Stimulated activated naive CD4-positive, alpha-beta T cell treated with Interleukin-2 at 50 U/mL for 16 hours (primary cell): Measurements from ENCODE around the gene ARVCF.

Experiments
- DNase-seq: peaks from one replicate; lab custom pipeline; 2025; lab: John Stamatoyannopoulos, UW

ARVCF gene

GRCh38 chr22:19961868-19962245 lies 54.8 kb downstream of the ARVCF start:
- DNase-seq, result no peak

GRCh38 chr22:19961201-19961580 lies 55.4 kb downstream of the ARVCF start:
- no peak for DNase-seq

DNA sequence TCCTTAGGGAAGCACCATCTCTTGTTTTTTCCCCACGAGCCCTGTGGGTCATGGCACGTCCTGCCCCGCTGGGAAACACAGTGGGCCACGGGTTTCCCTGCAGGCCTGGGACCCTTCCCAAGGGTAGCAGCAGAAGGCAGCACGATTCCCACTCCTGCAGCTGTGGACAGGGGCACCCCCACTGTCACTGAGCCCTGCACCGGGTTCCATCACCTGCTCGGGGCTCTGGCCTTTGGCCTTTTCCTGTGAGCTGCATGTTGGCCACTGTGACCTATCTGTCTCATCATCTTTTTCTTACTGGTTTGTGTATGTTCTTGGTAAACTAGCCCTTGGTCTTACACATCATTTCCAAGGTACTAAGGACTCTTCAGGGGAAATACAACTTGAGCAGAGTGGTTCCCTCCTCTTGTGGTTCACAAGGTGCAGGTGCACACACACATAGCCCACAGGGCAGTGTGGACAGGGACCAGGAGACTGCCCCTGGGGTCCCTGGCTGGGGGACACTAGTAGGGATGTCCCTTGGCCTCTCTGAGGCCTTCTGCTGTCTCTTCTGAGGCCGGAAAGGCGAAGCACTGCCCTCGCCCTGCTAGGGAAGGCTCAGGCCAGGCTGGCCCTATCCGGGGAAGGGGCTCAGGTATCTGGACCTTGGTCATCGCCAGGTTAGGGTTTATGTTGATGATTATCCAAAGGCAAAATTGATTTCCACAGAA lies 56.0 kb downstream of the ARVCF start:
- DNase-seq, result no peak

DNA sequence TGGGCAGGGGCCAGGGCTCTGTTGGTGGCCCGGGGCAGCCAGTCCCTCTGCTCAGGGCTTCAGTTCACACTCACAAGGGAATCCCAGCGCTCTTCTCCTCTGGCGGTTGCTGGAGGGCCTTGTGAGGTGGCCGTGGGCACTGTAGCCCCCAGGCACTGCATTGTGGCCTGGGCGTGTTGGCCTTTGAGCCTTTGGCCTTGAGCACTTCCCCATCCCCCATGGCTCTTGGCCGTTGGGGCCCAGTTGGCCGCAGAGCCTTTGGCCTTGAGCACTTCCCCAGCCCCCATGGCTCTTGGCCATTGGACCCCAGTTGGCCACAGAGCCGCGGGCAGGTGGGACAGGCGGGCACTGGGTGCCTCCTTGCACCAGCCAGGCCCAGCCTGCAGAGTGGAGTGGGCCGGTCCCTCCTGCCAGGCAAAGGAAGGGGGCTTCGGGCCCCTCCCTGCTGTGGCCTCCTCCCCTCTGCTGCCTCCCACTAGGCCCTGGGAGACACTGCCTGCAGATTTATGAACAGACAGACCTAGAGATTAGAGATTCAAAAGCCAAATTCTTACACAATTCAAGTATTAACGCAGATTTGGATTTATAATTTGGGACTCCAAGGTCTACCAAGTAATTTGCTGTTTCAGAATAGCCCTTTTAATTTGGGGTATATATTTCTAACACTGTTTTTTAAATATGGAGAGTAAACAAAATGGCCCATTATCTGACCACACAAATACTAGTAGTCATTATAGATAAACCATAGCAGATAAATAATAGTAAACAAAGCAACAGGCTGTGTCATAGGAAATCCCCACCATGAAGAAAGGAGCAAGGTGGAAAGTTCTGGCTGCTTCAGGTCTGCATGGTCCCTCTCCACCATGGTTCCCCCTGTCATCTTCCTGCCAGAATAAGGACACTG lies 56.8 kb downstream of the ARVCF start:
- DNase-seq, result no peak

DNA sequence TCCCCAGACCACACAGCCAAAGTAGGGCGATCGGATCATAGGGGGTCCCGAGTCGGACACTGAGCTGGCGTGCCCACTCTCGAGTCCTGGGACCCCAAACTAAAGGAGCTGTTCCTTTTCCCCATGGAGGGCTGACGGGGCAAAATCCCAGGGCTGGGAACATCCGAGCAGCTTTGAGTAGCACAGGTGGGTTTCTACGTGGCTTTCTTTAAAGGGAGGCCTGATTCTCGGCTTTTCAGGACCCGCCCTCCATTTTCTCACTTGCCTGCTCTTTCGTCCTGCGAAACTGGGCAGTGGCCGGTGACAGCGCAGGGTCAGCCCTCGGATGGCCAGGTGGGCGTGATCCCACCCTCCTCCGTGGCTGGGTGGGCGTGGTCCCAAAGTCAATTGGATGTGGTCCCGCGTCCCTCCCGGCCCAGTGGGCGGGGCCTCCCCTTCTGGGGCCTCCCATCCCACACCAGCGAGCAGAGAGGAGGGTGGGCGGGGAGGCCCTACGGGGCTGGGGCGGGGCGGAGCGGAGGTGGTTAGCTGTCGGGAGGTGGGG lies 57.5 kb downstream of the ARVCF start:
- no peak for DNase-seq

GRCh38 chr22:19958083-19959042 lies 58.3 kb downstream of the ARVCF start:
- DNase-seq, result no peak

- no peak for DNase-seq
Measured at GRCh38 chr22:19957445-19957844, 59.2 kb downstream of the ARVCF start.

DNA sequence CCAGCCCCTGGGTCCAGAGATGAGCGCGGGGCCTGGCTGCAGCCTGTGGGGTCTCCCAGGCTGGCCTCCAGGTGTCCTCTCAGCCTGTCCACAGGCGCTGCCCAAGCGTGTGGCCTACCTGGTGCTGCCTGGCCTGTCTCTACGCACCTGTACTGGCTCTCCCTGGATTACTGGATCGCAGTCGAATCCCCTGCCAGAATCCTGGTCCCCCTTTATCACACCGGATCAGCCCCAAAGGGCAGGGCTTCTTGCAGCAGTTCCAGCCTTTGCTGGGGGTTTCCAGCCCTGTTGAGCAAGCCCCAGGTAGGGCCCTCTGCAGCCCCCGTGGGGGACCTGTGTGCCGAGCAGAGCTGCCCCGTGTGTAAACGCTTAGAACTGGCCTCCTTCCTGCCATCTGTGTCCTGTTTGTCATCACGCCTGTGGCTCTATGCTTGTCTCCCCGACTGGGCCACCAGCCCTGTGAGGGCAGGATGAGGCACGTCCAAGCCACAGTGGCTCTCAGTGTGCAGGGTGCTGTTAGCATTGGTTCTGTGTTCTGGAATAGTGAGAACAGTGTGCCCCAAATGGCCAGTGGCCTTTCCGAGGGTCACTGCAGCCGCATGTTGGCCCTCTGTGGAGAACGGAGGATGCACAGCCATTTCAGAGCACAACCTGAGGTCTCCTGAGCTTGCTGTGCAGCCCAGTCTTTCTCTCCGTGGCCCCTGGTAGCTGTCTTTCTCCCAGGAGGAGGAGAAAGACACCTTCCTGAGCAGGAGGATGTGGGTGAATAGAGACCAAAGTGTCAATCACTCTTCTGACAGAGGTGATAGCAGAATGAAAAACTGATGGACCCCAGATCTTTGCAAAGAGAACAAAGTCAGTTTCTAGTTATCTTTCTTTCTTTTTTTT lies 61.1 kb downstream of the ARVCF start:
- DNase-seq, result no peak

DNA sequence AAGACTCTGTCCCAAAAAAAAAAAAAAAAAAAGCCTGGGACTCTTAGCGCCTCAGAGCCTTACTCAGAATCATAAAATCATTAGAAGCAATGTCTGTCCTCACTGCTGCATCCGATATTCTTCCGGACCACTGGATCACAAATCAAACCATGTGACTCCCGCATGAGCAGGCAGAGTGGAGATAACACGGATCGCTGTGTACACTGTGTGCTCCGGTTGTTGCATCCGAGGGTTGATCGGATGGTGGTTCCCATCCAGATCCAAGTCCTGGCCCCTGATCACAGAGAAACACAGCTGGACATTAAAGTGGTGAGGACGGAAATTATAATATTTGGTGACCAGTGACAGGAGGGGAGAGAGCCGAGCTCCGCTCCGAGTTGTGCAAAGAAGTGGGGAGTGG lies 65.3 kb downstream of the ARVCF start:
- no peak for DNase-seq

- DNase-seq, result no peak
Measured at GRCh38 chr22:19948057-19948760, 68.4 kb downstream of the ARVCF start.

GRCh38 chr22:19943082-19944026 lies 73.3 kb downstream of the ARVCF start:
- no peak for DNase-seq

- DNase-seq, result no peak
Measured at GRCh38 chr22:19942157-19943081, 74.2 kb downstream of the ARVCF start.

GRCh38 chr22:19941365-19942082 lies 75.1 kb downstream of the ARVCF start, which contains the start of the genes COMT and TXNRD2:
TSS of gene COMT (plus strand) at chr22:19941772. CDS start at chr22:19962527, 20,755 bp downstream.
TSS of gene TXNRD2 (minus strand) at chr22:19941818. CDS start at chr22:19941803, 15 bp downstream.
- DNase-seq, result peak; percentile 59

DNA sequence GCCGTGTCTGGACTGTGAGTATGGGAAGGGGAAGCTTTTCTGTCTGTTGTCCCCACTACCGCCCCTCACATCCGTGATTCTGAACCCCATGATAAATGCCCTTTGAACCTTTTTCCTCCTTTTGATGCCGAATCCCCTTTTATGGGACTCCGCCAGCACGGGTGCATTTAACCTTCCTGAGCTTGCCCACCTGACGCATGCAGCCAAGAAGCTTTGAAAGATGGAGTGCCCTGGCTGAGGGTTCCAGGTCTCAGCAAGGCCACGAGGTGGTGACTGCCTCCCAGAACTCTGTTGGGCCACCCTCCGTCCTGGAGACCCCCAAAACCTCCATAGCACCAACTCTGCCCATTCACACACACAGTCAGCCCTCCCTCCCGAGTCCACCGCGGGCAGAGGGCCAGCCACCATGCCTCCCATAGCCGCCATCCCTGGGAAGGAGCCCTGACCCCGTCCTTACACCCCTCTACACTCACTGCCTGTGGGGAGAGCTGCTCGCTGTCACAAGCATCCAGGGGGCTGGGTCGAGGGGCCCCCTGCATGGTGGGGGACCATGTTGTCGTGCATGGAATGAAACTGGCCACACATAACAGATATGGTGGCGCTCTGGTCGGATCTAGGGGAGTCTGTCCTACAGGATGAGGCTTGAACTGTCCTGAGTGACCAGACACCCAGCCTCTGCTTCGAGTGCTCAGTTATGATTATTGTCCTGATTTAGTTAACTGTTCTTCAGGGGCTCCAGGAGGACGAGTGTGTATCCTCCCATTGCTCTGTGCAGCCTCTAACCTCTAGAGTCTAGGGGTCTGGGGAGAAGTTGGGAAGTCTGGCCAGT lies 75.9 kb downstream of the ARVCF start:
- DNase-seq, result no peak

DNA sequence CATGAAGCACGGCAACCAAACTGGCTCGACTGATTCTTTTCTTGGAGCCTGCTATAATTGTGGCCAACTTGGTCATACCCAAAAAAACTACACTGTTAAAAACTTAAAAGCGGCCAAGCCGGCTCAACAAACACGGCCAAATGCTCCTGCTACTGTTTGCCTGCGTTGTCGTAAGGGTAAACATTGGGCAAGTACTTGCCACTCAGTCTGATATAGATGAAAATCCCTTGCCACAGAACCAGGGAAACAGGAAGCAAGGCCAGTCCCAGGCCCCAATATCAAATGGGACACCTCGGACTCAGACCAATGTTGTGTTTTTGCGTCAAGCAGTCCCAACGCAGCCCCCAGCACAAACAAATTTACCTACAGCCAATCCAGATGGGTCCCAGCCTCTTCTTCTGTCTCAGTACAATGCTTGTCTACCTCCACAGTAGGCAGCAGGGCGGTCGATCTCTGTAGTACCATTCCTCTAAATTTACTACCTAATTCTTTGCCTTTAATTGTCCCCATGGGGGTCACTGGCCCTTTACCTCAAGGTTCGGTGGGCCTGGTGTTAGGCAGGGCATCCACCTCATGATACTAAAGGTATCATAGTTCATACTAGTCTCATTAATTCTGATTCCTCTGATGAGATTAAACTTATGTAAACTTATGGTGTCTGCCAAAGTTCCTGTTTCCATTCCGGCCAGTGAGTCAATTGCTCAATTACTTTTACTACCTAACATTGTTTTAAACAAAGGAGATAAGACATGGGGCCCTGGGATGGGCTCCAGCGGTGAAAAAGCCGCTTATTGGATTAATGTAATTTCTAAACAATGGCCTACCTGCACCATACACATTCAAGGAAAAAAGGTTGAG lies 78.8 kb downstream of the ARVCF start:
- no peak for DNase-seq
